Gastrocnemius medialis (tissue), 4 donors: ENCODE results near the gene ATF7. TPM values are rescaled to one million over a fixed set of nuclear protein-coding genes. Genes with fewer than 3 reads are reported as not detected.
"Not testable (repeated sequence)": the region's sequence is repeated elsewhere in the genome, so short reads cannot be mapped to it uniquely, and the experiment has no call there.

Experiments
- ATAC-seq, 2 donors: fragments of 150-250 bp; one replicate each; pipeline ENCODE4 v1.9.1; 2016
- DNase-seq, 2 donors: peaks; one replicate each; pipeline ENCODE4 v3.0.0-alpha.2; 2019
- H3K27ac ChIP-seq, 4 donors: fragments of 200-600 bp; sonication (generic); 1 replicate in 1 of 4; 2 replicates in 3 of 4; pipeline ENCODE4 v1.5.1; 2016 to 2018; ENCODE audit warnings: mild to moderate bottlenecking in 2 of 4, moderate library complexity in 1 of 4
- H3K27me3 ChIP-seq, 3 donors: fragments of 200-600 bp; sonication (generic) in 2 of 3; 1 replicate in 1 of 3; 2 replicates in 2 of 3; pipeline versions ENCODE4 v1.5.1 to v1.6.0; 2016 to 2019; ENCODE audit warnings: mild to moderate bottlenecking in 1 of 3, moderate library complexity in 1 of 3
- H3K36me3 ChIP-seq, 2 donors: fragments of 200-600 bp; sonication (generic) in 1 of 2; one replicate each; pipeline ENCODE4 v1.5.1; 2017 to 2018
- H3K4me1 ChIP-seq, 2 donors: fragments of 200-600 bp; sonication (generic) in 1 of 2; one replicate each; pipeline ENCODE4 v1.5.1; 2016 to 2017; ENCODE audit warnings: mild to moderate bottlenecking in 2 of 2
- H3K4me3 ChIP-seq, 4 donors: fragments of 200-600 bp; sonication (generic) in 3 of 4; 1 replicate in 1 of 4; 2 replicates in 3 of 4; pipeline ENCODE4 v1.5.1; 2016 to 2019; ENCODE audit warnings: mild to moderate bottlenecking in 2 of 4
- H3K9me3 ChIP-seq, 3 donors: fragments of 200-600 bp; sonication (generic) in 2 of 3; 1 replicate in 1 of 3; 2 replicates in 2 of 3; pipeline ENCODE4 v1.5.1; 2016 to 2019
- POLR2A ChIP-seq, 2 donors: fragments of 450-650 bp; IDR thresholded peaks; one replicate each; pipeline ENCODE4 v1.6.1; 2017; ENCODE audit warnings: antibody characterized with exemption in 2 of 2, mild to moderate bottlenecking in 2 of 2, moderate library complexity in 2 of 2
- in situ Hi-C, 4 donors: fragments of 200-750 bp; cut with MboI; loops; one replicate each; pipeline versions ENCODE4 v1.15.0 to v1.8.0; 2017; ENCODE audit warnings: low sequenced_read_pairs in 4 of 4
- intact Hi-C: fragments of 100-400 bp; cut with DNase I; formaldehyde crosslinking; loops from one replicate; pipeline ENCODE4 v1.15.1; 2023; ENCODE audit warnings: low total_unique reads
- total RNA-seq, 4 donors: library from RNA; depleted of rRNA; stranded (reverse); fragments of >200 nt; gene quantifications; one replicate each; pipeline versions ENCODE4 v1.1.0 to v1.2.3, GENCODE V29; 2016
- TF ChIP-seq, protein P1 (sequence below), 5 experiments: fragments of 450-650 bp in 3 of 5; fragments of 200-600 bp in 2 of 5; sonication (generic) in 2 of 5; IDR thresholded peaks in 4 of 5; conservative IDR thresholded peaks in 1 of 5; 1 replicate in 4 of 5; 2 replicates in 1 of 5; pipeline ENCODE4 v1.5.1; 2016 to 2019; ENCODE audit warnings: antibody characterized with exemption in 5 of 5, mild to moderate bottlenecking in 3 of 5, moderate library complexity in 3 of 5

ATF7 gene
- total RNA-seq, 4 donors from 2014 or later = 21.9 to 47.9 (median 26.3) TPM

DNA sequence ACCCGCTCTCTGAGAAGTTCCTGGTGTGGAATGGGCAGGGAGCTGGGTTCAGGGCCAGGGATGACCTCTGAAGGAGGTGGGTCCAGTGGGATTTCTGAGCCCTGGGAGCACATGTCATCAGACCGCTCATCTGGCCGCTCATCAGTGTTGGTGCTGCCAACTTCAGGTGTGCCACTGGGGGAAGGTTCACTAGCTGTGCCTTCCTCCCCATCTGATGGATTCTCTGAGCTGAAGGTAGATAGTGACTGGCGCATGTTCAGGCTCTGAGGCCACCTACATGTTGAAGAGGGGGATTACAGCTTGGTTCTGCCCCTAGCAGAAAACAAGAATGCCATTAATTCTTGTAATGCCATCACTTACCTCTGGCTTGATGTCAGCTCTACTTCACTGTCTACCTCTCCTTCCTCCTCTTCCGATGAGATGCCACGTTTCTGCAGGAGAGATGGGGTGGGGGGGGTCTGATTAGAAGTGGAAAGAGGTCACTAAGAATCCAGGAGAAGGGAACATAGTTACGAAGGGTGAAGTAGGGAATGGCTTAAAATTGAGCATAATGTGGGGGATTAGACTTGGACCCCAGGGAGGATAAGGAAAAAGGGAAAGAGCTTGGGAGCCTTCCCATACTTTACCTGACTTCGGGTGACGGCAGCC, 144.1 kb downstream of the ATF7 start:
- Histone ChIP-seq H3K4me3 (no peak overlapping the region), H3K36me3 (peaks cover 0 to 48% of the 10 kb centered on the region in 2 donors), H3K4me1 (peaks cover 16 to 20% of the 10 kb centered on the region in 2 donors), H3K27ac (peak overlapping the region in 3 of 4 donors; percentile 22 to 86 (median 75)), H3K27me3 (no peaks in the 10 kb centered on the region), H3K9me3 (no peaks in the 10 kb centered on the region)
- DNase-seq = peak in 1 of 2 donors; percentile 19
- ATAC-seq = no peak
- in situ Hi-C loops = no loop called here
- TF ChIP-seq, protein P1, sequence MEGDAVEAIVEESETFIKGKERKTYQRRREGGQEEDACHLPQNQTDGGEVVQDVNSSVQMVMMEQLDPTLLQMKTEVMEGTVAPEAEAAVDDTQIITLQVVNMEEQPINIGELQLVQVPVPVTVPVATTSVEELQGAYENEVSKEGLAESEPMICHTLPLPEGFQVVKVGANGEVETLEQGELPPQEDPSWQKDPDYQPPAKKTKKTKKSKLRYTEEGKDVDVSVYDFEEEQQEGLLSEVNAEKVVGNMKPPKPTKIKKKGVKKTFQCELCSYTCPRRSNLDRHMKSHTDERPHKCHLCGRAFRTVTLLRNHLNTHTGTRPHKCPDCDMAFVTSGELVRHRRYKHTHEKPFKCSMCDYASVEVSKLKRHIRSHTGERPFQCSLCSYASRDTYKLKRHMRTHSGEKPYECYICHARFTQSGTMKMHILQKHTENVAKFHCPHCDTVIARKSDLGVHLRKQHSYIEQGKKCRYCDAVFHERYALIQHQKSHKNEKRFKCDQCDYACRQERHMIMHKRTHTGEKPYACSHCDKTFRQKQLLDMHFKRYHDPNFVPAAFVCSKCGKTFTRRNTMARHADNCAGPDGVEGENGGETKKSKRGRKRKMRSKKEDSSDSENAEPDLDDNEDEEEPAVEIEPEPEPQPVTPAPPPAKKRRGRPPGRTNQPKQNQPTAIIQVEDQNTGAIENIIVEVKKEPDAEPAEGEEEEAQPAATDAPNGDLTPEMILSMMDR (IDR thresholded peaks at IDR 0.05 in 4 of 5, conservative IDR thresholded peaks at IDR 0.05 in 1 of 5) = no peak
- no peak for TF ChIP-seq POLR2A (IDR thresholded peaks at IDR 0.05)
- intact Hi-C loops = no loop called here

DNA sequence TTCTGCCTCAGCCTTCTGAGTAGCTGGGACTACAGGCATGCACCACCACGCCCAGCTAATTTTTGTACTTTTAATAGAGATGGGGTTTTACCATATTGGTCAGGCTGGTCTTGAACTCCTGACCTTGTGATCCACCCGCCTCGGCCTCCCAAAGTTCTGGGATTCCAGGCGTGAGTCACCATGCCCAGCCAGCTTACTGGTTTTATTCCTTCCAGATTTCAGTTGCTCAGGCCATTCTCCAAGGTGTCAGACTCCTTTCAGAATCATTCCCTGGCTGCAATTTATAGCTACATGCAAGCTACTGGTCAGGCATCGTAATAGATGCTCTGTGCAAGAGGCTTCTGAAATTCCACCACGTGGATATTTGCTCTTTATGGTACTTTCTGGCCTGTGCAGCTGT, 144.7 kb downstream of the ATF7 start:
- DNase-seq, H3K4me3 ChIP-seq, intact Hi-C loops, H3K27me3 ChIP-seq, ATAC-seq, H3K9me3 ChIP-seq, in situ Hi-C loops: not testable (repeated sequence)
- H3K4me1 ChIP-seq = peaks cover 20 to 23% of the 10 kb centered on the region in 2 donors
- peak overlapping the region; percentile 6 to 86 (median 78) for H3K27ac ChIP-seq
- peaks cover 0 to 51% of the 10 kb centered on the region in 2 donors for H3K36me3 ChIP-seq

DNA sequence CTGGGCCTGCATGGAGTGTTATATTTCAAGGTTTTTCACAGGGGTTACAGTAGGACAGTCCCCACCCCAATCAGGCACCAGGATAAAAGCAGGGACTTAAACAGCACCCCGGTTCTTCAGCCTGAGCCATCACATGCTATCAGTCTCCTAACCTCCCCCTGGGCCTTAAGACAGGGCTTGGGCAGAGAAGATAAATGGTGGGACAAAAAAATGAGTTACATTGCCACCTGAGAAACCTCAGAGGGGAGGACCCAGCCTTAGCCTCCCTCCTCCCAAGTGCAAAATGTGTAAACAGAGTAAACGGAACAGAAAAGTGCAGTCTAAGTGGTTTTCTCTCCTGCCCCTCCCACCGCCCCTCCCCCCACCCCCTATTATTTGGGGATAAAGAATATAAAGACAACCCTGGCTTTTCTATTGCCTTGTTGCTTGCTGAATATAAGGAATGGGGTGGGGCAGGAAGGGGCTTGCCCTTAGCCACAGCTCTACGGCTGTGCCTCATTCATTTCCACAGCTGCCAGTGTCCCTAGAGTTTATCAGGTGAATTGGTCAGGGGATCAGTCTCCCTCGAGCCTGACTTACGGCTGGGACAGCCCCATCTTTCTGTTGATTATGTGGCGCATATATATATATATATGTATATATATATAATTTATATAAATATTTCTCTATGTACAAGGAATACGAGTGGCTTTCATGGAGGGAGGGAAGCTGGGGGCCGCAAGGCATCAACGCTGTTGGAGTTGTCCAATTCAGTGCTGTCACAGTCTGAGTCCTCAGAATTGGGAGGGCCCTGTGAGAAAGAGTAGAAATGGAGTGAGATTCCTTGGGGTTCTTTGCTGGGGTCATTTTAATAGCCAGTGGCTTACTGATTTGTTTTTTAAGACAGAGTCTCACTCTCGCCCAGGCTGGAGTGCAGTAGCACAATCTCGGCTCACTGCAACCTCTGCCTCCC, 145.4 kb downstream of the ATF7 start:
- in situ Hi-C loops (no loop called here), intact Hi-C loops (no loop called here)
- H3K27me3 ChIP-seq = no peaks in the 10 kb centered on the region
- DNase-seq = no peak
- ATAC-seq = no peak
- TF ChIP-seq, protein P1 (IDR thresholded peaks at IDR 0.05 in 4 of 5, conservative IDR thresholded peaks at IDR 0.05 in 1 of 5) = no peak
- no peak overlapping the region for H3K4me3 ChIP-seq
- H3K9me3 ChIP-seq = no peaks in the 10 kb centered on the region
- peaks cover 0 to 51% of the 10 kb centered on the region in 2 donors for H3K36me3 ChIP-seq
- H3K27ac ChIP-seq = peak overlapping the region; percentile 7 to 86 (median 78)
- H3K4me1 ChIP-seq = peaks cover 25 to 30% of the 10 kb centered on the region in 2 donors

DNA sequence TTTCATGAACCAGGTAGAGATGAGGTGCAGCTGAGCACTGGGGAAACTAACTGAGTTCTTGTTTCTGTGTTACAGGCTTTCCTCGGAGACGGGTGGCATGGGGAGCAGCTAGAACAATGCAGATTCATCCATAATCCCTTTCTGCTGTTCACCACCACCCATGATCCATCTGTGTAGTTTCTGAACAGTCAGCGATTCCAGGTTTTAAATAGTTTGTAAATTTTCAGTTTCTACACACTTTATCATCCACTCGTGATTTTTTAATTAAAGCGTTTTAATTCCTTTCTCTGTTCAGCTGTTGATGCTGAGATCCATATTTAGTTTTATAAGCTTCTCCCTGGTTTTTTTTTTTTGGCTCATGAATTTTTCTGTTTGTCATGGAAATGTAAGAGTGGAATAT, 146.9 kb downstream of the ATF7 start:
- Histone ChIP-seq H3K27me3 (no peaks in the 10 kb centered on the region), H3K27ac (peak overlapping the region; percentile 75 to 86 (median 82)), H3K4me1 (peaks cover 40 to 43% of the 10 kb centered on the region in 2 donors), H3K9me3 (no peaks in the 10 kb centered on the region), H3K36me3 (peaks cover 3 to 66% of the 10 kb centered on the region in 2 donors), H3K4me3 (no peak overlapping the region)
- ATAC-seq = no peak
- DNase-seq = no peak
- in situ Hi-C loops (no loop called here), intact Hi-C loops (loop anchor here (2.0 kb wide), 1 partner anchor 27 kb away; the partner anchor contains the start of gene PCBP2)
- no peak for TF ChIP-seq POLR2A (IDR thresholded peaks at IDR 0.05)
- TF ChIP-seq, protein P1 (IDR thresholded peaks at IDR 0.05 in 4 of 5, conservative IDR thresholded peaks at IDR 0.05 in 1 of 5) = no peak

DNA sequence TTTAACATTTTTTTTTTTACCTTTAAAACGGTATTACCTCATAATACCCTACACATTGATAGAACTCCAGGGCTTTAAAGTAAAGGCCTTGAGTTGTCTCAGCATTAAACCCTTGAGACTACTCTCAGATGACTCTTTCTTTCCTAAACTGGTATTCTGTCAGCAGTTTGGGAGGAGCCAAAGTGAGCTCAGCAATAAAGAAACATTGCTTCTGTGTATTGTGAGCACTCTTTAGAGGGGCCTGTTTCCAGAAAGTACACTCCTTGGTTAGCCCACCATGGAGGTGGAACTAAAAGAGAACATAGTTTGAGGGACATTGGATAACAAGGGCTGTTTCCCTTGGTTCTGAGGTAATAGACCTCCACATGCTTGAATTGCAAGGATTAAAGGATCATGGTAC, 147.3 kb downstream of the ATF7 start:
- Histone ChIP-seq H3K27me3 (no peaks in the 10 kb centered on the region), H3K4me3 (no peak overlapping the region), H3K27ac (peak overlapping the region; percentile 75 to 86 (median 82)), H3K9me3 (no peaks in the 10 kb centered on the region), H3K36me3 (peaks cover 3 to 70% of the 10 kb centered on the region in 2 donors), H3K4me1 (peaks cover 44 to 48% of the 10 kb centered on the region in 2 donors)
- intact Hi-C loops (loop anchor here (2.0 kb wide), 1 partner anchor 26 kb away; the partner anchor contains the start of gene PCBP2), in situ Hi-C loops (no loop called here)
- DNase-seq (no peak), ATAC-seq (peak; percentile 2 to 8)
- TF ChIP-seq, protein P1 (IDR thresholded peaks at IDR 0.05 in 4 of 5, conservative IDR thresholded peaks at IDR 0.05 in 1 of 5) = no peak
- TF ChIP-seq POLR2A (IDR thresholded peaks at IDR 0.05) = no peak
